ENCODE measurements around the gene GJA5.

GJA5 gene

GRCh38 chr1:147729315-147729714, 31.1 kb downstream of the GJA5 start:
- DNase-seq (ENCODE audit: low read depth), result no peak

GRCh38 chr1:147726168-147726567, 34.2 kb downstream of the GJA5 start:
- no peak for DNase-seq (ENCODE audit: low read depth)

- DNase-seq (ENCODE audit: low read depth), result no peak
Measured at GRCh38 chr1:147725685-147726084, 34.7 kb downstream of the GJA5 start.

GRCh38 chr1:147723691-147724323, 36.6 kb downstream of the GJA5 start:
- peak; percentile 57 for DNase-seq (ENCODE audit: low read depth)

GRCh38 chr1:147722124-147722523, 38.3 kb downstream of the GJA5 start:
- no peak for DNase-seq (ENCODE audit: low read depth)

- peak; percentile 46 for DNase-seq (ENCODE audit: low read depth)
Measured at GRCh38 chr1:147721716-147722115, 38.7 kb downstream of the GJA5 start.

GRCh38 chr1:147720557-147720956, 39.8 kb downstream of the GJA5 start:
- no peak for DNase-seq (ENCODE audit: low read depth)

GRCh38 chr1:147719711-147720225, 40.6 kb downstream of the GJA5 start:
- DNase-seq (ENCODE audit: low read depth), result no peak

- no peak for DNase-seq (ENCODE audit: low read depth)
Measured at GRCh38 chr1:147719029-147719698, 41.2 kb downstream of the GJA5 start.

GRCh38 chr1:147717706-147718097, 42.7 kb downstream of the GJA5 start:
- DNase-seq (ENCODE audit: low read depth), result no peak

- no peak for DNase-seq (ENCODE audit: low read depth)
Measured at GRCh38 chr1:147717051-147717705, 43.2 kb downstream of the GJA5 start.

GRCh38 chr1:147712605-147713004, 47.8 kb downstream of the GJA5 start:
- DNase-seq (ENCODE audit: low read depth), result no peak

Measured in EH (cell line).